PC-9 (cell line): Measurements from ENCODE around the gene ARMC6. TPM values are rescaled to one million over a fixed set of nuclear protein-coding genes. Genes with fewer than 3 reads are reported as not detected.

Experiments
- BruUV-seq: library from RNA; stranded (reverse); fragments of 400-500 nt; replicated peaks from 2 replicates; lab custom pipeline; 2021; lab: Mats Ljungman, UMichigan
- CTCF ChIA-PET: fragments of 300-600 bp; sonication (Branson Sonifier 250); formaldehyde crosslinking; loops from one replicate; lab custom pipeline; 2022; ENCODE audit warnings: antibody characterized with exemption; lab: Charles Lee
- POLR2A ChIA-PET: fragments of 300-600 bp; sonication (Branson Sonifier 250); formaldehyde crosslinking; loops from one replicate; lab custom pipeline; 2022; ENCODE audit warnings: antibody characterized with exemption; ENCODE audit not compliant: unreplicated experiment; lab: Charles Lee
- DNase-seq, 2 experiments: peaks; one replicate each; pipeline versions ENCODE4 v3.0.0 to v3.0.0-alpha.2; 2015 to 2022; ENCODE audit warnings: mixed read lengths in 1 of 2
- H2AFZ ChIP-seq: fragments of 200-600 bp; sonication (generic); 2 replicates; pipeline ENCODE4 v1.8.1; 2017; ENCODE audit warnings: antibody characterized with exemption
- H3F3A ChIP-seq: fragments of 200-600 bp; sonication (generic); 2 replicates; pipeline ENCODE4 v1.8.1; 2017; ENCODE audit warnings: antibody characterized with exemption, mild to moderate bottlenecking, low read depth; ENCODE audit not compliant: insufficient read depth
- H3K27ac ChIP-seq: fragments of 200-600 bp; sonication (generic); 2 replicates; pipeline ENCODE4 v1.6.1; 2016; ENCODE audit warnings: mixed run types
- H3K27me3 ChIP-seq: fragments of 200-600 bp; sonication (generic); 2 replicates; pipeline ENCODE4 v1.6.1; 2016; ENCODE audit warnings: low read depth, mixed run types; ENCODE audit not compliant: insufficient read depth
- H3K36me3 ChIP-seq: fragments of 200-600 bp; sonication (generic); 2 replicates; pipeline ENCODE4 v1.6.1; 2016; ENCODE audit warnings: low read depth, mixed run types
- H3K4me1 ChIP-seq: fragments of 200-600 bp; sonication (generic); replicated peaks from 2 replicates; pipeline ENCODE4 v1.6.1; 2016; ENCODE audit warnings: mixed run types; ENCODE audit not compliant: insufficient read depth
- H3K4me2 ChIP-seq: fragments of 200-600 bp; sonication (generic); 2 replicates; pipeline ENCODE4 v1.6.1; 2017; ENCODE audit warnings: mixed run types
- H3K4me3 ChIP-seq: fragments of 200-600 bp; sonication (generic); 2 replicates; pipeline ENCODE4 v1.6.1; 2016; ENCODE audit warnings: mixed run types
- H3K79me2 ChIP-seq: fragments of 200-600 bp; sonication (generic); 2 replicates; pipeline ENCODE4 v1.6.1; 2017; ENCODE audit warnings: low read depth, mixed run types
- H3K9me2 ChIP-seq: fragments of 200-600 bp; sonication (generic); 2 replicates; pipeline ENCODE4 v1.8.1; 2017; ENCODE audit warnings: mild to moderate bottlenecking; ENCODE audit not compliant: insufficient read depth
- H3K9me3 ChIP-seq: fragments of 200-600 bp; sonication (generic); 2 replicates; pipeline ENCODE4 v1.8.1; 2016; ENCODE audit warnings: low read depth; ENCODE audit not compliant: insufficient read depth
- H4K20me1 ChIP-seq: fragments of 200-600 bp; sonication (generic); 2 replicates; pipeline ENCODE4 v1.8.1; 2017; ENCODE audit not compliant: insufficient read depth
- EZH2 ChIP-seq: fragments of 200-600 bp; sonication (generic); IDR thresholded peaks from 2 replicates; pipeline ENCODE4 v1.8.0; 2017; ENCODE audit warnings: antibody characterized with exemption, low read depth
- intact Hi-C: fragments of 100-400 bp; cut with micrococcal nuclease; formaldehyde crosslinking; loops from one replicate; pipeline ENCODE4 v1.10.0; 2022; ENCODE audit not compliant: unreplicated experiment
- total RNA-seq: library from RNA; stranded (reverse); gene quantifications from 2 replicates; pipeline ENCODE4 v1.2.3, GENCODE V29; 2021
- TF ChIP-seq, protein P1 (sequence below): fragments of 200-600 bp; sonication (generic); conservative IDR thresholded peaks from 2 replicates; pipeline ENCODE4 v1.6.1; 2017; ENCODE audit warnings: mixed run types, antibody characterized with exemption, mild to moderate bottlenecking, moderate library complexity

Gene ARMC6
- total RNA-seq, 1 experiment from 2014 or later, result 28.8 TPM

DNA sequence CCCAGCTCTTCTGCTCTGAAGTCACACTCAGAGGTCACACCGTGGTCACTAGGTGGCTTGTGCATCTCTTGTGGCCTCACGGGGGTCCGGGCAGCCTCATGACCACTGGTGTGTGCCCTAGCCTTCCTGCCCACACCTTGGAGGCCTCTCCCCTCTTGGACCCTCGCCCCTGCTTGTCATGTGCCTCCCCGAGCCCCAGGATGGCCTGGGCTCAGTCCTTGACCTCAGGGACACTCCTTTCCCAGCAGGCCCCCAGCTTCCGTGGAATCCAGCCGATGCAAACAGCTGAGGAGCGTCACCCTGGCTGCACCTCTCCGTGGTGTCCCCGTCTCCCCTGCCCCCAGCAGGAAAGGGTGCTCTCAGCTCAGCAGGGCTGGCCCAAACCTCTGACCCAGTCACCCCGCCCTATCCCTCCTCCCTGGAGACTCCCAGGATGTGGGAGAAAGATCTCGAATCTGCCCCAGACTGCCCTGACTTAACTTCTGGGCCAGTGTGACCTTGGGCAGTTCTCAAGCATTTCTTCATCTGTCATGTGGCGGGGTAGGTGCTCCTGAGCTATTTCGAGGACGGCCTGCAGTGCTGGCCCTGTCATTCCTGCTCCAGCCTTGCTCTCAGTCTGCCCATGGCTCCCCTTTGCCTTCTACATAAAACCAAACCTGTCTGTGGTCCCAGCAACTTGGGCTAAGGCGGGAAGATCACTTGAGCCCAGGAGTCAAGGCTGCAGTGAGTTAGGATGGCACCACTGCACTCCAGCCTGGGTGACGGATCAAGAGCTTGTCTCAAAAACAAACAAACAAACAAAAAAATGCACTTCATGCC, 25.8 kb downstream of the ARMC6 start:
- TF ChIP-seq, protein P1, sequence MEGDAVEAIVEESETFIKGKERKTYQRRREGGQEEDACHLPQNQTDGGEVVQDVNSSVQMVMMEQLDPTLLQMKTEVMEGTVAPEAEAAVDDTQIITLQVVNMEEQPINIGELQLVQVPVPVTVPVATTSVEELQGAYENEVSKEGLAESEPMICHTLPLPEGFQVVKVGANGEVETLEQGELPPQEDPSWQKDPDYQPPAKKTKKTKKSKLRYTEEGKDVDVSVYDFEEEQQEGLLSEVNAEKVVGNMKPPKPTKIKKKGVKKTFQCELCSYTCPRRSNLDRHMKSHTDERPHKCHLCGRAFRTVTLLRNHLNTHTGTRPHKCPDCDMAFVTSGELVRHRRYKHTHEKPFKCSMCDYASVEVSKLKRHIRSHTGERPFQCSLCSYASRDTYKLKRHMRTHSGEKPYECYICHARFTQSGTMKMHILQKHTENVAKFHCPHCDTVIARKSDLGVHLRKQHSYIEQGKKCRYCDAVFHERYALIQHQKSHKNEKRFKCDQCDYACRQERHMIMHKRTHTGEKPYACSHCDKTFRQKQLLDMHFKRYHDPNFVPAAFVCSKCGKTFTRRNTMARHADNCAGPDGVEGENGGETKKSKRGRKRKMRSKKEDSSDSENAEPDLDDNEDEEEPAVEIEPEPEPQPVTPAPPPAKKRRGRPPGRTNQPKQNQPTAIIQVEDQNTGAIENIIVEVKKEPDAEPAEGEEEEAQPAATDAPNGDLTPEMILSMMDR, result no peak
- TF ChIP-seq EZH2, result no peak
- H3K9me2 ChIP-seq, result no peaks in the 10 kb centered on the region
- POLR2A ChIA-PET, result no interaction called here
- H2AFZ ChIP-seq, result no peak overlapping the region
- no peaks in the 10 kb centered on the region for H3K27me3 ChIP-seq
- no peaks in the 10 kb centered on the region for H3K79me2 ChIP-seq
- H3K36me3 ChIP-seq, result no peaks in the 10 kb centered on the region
- DNase-seq, result no peak
- peaks cover 21% of the 10 kb centered on the region for H3K4me1 ChIP-seq
- peaks cover under 1% of the 10 kb centered on the region; the same call in 1 of the 2 replicates for H4K20me1 ChIP-seq
- CTCF ChIA-PET, result interaction anchor here (0.6 kb wide), 1 partner anchor 80 kb away, joined by 5 read pairs; no protein-coding TSS in a partner anchor
- intact Hi-C loops, result no loop called here
- no peak overlapping the region for H3K4me2 ChIP-seq
- no peak overlapping the region for H3K27ac ChIP-seq
- BruUV-seq, result no TSS peak
- no peak overlapping the region for H3K4me3 ChIP-seq
- H3F3A ChIP-seq, result peaks cover 23% of the 10 kb centered on the region
- no peaks in the 10 kb centered on the region for H3K9me3 ChIP-seq

DNA sequence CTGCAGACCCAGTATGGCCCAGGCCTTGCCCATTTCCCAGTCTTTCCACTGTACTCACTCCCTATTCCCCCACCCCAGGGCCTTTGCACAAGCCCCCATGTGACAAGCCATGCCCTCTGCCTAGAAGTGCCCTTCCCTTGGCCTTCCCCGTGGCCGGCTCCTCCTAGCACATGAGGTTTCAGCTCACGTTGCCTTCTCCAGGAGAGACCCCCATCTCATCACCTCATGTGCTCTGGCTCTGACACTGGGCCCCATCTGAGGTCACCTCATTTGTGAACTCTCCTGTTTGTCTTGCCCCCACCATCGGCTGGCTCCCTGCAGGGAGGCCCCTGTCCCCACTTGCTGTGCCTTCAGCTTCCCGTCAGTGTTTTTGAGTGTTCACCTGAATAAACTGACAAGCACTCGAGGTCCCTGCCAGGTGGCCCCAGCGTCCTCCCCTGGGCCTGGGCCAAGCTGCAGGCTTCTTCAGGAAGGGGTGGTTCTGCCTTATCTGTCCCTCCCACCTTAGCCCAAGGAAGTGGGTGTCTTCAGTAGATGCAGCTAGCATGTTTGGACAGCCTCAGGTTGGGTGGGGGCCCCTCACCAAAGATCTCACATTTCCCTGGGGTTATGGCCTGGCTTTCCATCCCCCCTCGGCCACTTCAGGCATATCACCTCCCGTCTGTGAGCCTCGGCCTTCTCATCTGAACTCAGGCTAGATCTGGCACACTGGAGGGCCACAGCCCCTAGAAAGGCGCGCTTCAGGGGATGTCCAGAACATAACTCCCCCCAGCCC, 26.6 kb downstream of the ARMC6 start:
- no peak overlapping the region for H2AFZ ChIP-seq
- H4K20me1 ChIP-seq, result no peaks in the 10 kb centered on the region
- H3K9me2 ChIP-seq, result no peaks in the 10 kb centered on the region
- H3F3A ChIP-seq, result peaks cover 29% of the 10 kb centered on the region
- H3K36me3 ChIP-seq, result no peaks in the 10 kb centered on the region
- intact Hi-C loops, result no loop called here
- H3K27ac ChIP-seq, result no peak overlapping the region
- H3K4me3 ChIP-seq, result no peak overlapping the region
- no peaks in the 10 kb centered on the region for H3K27me3 ChIP-seq
- DNase-seq, result no peak
- H3K4me1 ChIP-seq, result peaks cover 28% of the 10 kb centered on the region
- no peaks in the 10 kb centered on the region for H3K9me3 ChIP-seq
- H3K4me2 ChIP-seq, result no peak overlapping the region
- ChIA-PET CTCF (interaction anchor here (0.6 kb wide), 1 partner anchor 79 kb away, joined by 5 read pairs; no protein-coding TSS in a partner anchor), POLR2A (no interaction called here)
- TF ChIP-seq, protein P1, result no peak
- H3K79me2 ChIP-seq, result no peaks in the 10 kb centered on the region
- no TSS peak for BruUV-seq

DNA sequence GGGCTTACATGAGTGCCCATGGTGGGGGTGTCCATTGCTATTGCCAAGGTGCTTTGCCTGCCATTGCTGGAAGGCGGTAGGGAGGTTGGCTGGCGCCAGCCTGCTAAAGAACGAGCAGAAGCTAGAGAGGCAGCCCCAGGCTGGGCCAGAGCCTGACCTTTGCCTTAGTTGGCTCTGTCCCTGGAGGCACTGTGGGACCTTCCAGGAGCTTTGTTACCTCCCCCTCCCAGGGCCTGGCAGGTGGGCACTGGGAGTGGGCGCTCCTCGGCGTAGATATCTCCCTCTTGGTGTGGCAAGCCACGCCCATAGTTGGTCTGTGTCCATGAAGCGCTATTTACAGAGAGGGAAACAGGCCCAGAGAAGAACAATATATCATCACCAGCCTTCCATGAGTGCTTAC, 28.1 kb downstream of the ARMC6 start:
- no peaks in the 10 kb centered on the region for H3K9me3 ChIP-seq
- no peak overlapping the region for H3K4me2 ChIP-seq
- no peaks in the 10 kb centered on the region for H4K20me1 ChIP-seq
- no TSS peak for BruUV-seq
- no peaks in the 10 kb centered on the region for H3K36me3 ChIP-seq
- H3F3A ChIP-seq, result peaks cover 29% of the 10 kb centered on the region
- POLR2A ChIA-PET, result no interaction called here
- H3K79me2 ChIP-seq, result no peaks in the 10 kb centered on the region
- H3K4me3 ChIP-seq, result no peak overlapping the region
- intact Hi-C loops, result no loop called here
- no peak overlapping the region for H3K27ac ChIP-seq
- no peaks in the 10 kb centered on the region for H3K27me3 ChIP-seq
- H2AFZ ChIP-seq, result no peak overlapping the region
- no peak for DNase-seq
- TF ChIP-seq, protein P1, result no peak
- no peak for TF ChIP-seq EZH2
- peaks cover 34% of the 10 kb centered on the region for H3K4me1 ChIP-seq
- CTCF ChIA-PET, result interaction anchor here (0.6 kb wide), 1 partner anchor 467 kb away, joined by 3 read pairs; no protein-coding TSS in a partner anchor
- no peaks in the 10 kb centered on the region for H3K9me2 ChIP-seq
